Lung (tissue), 12 donors: Measurements from ENCODE around the gene STK24. TPM values are rescaled to one million over a fixed set of nuclear protein-coding genes. Genes with fewer than 3 reads are reported as not detected.

ENCODE experiments used
- ATAC-seq: fragments of 200-7000 bp; cut with Tn5 transposase; one replicate; pipeline ENCODE4 v1.9.1; 2020; ENCODE audit warnings: moderate number of reproducible peaks; ENCODE audit not compliant: insufficient read depth, low FRiP score
- DNase-seq, 3 donors: peaks; one replicate each; pipeline ENCODE4 v3.0.0-alpha.2; 2013 to 2017
- H3K27ac ChIP-seq, 2 donors: one replicate each; pipeline ENCODE4 v1.5.1; 2013; ENCODE audit warnings: mild to moderate bottlenecking in 2 of 2, moderate library complexity in 2 of 2, control low read depth in 1 of 2, inconsistent platforms in 1 of 2, low read depth in 1 of 2, low read length in 1 of 2
- H3K27me3 ChIP-seq, 3 donors: one replicate each; pipeline ENCODE4 v1.5.1; 2013; ENCODE audit warnings: low read length in 2 of 3; ENCODE audit not compliant: control insufficient read depth in 3 of 3, insufficient read depth in 3 of 3
- H3K36me3 ChIP-seq, 4 donors: one replicate each; pipeline ENCODE4 v1.5.1; 2013; ENCODE audit warnings: low read length in 4 of 4, mild to moderate bottlenecking in 1 of 4, moderate library complexity in 1 of 4; ENCODE audit not compliant: control insufficient read depth in 4 of 4, insufficient read depth in 4 of 4
- H3K4me1 ChIP-seq, 5 donors: one replicate each; pipeline ENCODE4 v1.5.1; 2013; ENCODE audit warnings: low read length in 5 of 5, mild to moderate bottlenecking in 2 of 5, moderate library complexity in 1 of 5; ENCODE audit not compliant: control insufficient read depth in 5 of 5, insufficient read depth in 5 of 5
- H3K4me3 ChIP-seq: one replicate; pipeline ENCODE4 v1.5.1; 2013; ENCODE audit warnings: mild to moderate bottlenecking, control low read depth, moderate library complexity
- H3K9ac ChIP-seq, 2 donors: one replicate each; pipeline ENCODE4 v1.5.1; 2013; ENCODE audit warnings: low read length in 2 of 2, control low read depth in 1 of 2; ENCODE audit not compliant: insufficient read depth in 1 of 2
- H3K9me3 ChIP-seq, 4 donors: one replicate each; pipeline ENCODE4 v1.5.1; 2013; ENCODE audit warnings: low read length in 3 of 4, mild to moderate bottlenecking in 1 of 4, moderate library complexity in 1 of 4; ENCODE audit not compliant: control insufficient read depth in 4 of 4, insufficient read depth in 3 of 4
- CTCF ChIP-seq: IDR thresholded peaks from 2 replicates; pipeline ENCODE4 v1.5.1; 2012; ENCODE audit warnings: mild to moderate bottlenecking; ENCODE audit errors: control extremely low read depth, extremely low read depth
- WGBS, 2 donors: extraction: QIAGEN DNeasy Blood & Tissue Kit; methylation state at CpG; one replicate each; pipeline ENCODE4 v1.1.7; 2013; 5-methylcytosine and 5-hydroxymethylcytosine counted together
- polyA plus RNA-seq, 2 donors: library from polyadenylated mRNA; stranded (reverse); fragments of 200-250 nt; gene quantifications; one replicate each; pipeline ENCODE4 v1.2.1, GENCODE V29; 2013
- total RNA-seq, 2 donors: library from RNA; depleted of rRNA in 1 of 2; stranded (reverse); fragments of >200 nt in 1 of 2; gene quantifications; one replicate each; pipeline ENCODE4 v1.2.1, GENCODE V29; 2014 to 2021
- donor health status: control.
- donor health status: control.
- donor health status: Bipolar disorder and iron deficiency.
- donor health status: healthy.
- donor health status: DM: yes; HTN: yes; CAD: no.

STK24 gene
- total and polyA plus RNA-seq, 4 donors: 38.0 to 102 (median 64.5) TPM

- Histone ChIP-seq H3K9ac (no peak overlapping the region), H3K27me3 (no peaks in the 10 kb centered on the region), H3K36me3 (no peaks in the 10 kb centered on the region), H3K4me1 (peaks cover 0 to 17% (median 7%) of the 10 kb centered on the region in 5 donors), H3K4me3 (no peak overlapping the region), H3K9me3 (no peaks in the 10 kb centered on the region), H3K27ac (no peak overlapping the region)
- DNase-seq: no peak
- no peak for ATAC-seq
- 97% methylated on average over 8 of the region's 8 CpGs for WGBS, 2 donors
- no peak for TF ChIP-seq CTCF
Observed at GRCh38 chr13:98529171-98529570, 47.7 kb downstream of the STK24 start.

- ATAC-seq (peak; percentile 21), DNase-seq (peak in 1 of 3 donors; percentile 10)
- Histone ChIP-seq H3K4me3 (no peak overlapping the region), H3K9ac (no peak overlapping the region), H3K9me3 (no peaks in the 10 kb centered on the region), H3K27me3 (no peaks in the 10 kb centered on the region), H3K27ac (no peak overlapping the region), H3K4me1 (peaks cover 0 to 22% (median 7%) of the 10 kb centered on the region in 5 donors), H3K36me3 (no peaks in the 10 kb centered on the region)
- TF ChIP-seq CTCF: no peak
- 72 to 87% methylated on average over 8 of the region's 8 CpGs for WGBS, 2 donors
Observed at GRCh38 chr13:98528663-98529064, 48.2 kb downstream of the STK24 start.

- 97% methylated on average over 13 of the region's 13 CpGs for WGBS, 2 donors
Observed at GRCh38 chr13:98527526-98527925, 49.4 kb downstream of the STK24 start.

More at GRCh38 chr13:98527526-98527925, 49.4 kb downstream of the STK24 start:
- no peaks in the 10 kb centered on the region for H3K9me3 ChIP-seq
- H3K4me1 ChIP-seq: peaks cover 0 to 31% (median 12%) of the 10 kb centered on the region in 5 donors
- no peak overlapping the region for H3K9ac ChIP-seq
- no peaks in the 10 kb centered on the region for H3K36me3 ChIP-seq
- no peak overlapping the region for H3K4me3 ChIP-seq
- H3K27me3 ChIP-seq: no peaks in the 10 kb centered on the region
- DNase-seq: peak in 1 of 3 donors; percentile 10
- TF ChIP-seq CTCF: no peak
- H3K27ac ChIP-seq: no peak overlapping the region
- no peak for ATAC-seq
